ENCODE data around the gene AOPEP. TPM values are rescaled to one million over a fixed set of nuclear protein-coding genes. Genes with fewer than 3 reads are reported as not detected.

AOPEP gene
- total RNA-seq, 6 experiments from 2014 or later, result 36.6 to 110 (median 63.3) TPM

- Histone ChIP-seq H3K9me3 (no peaks in the 10 kb centered on the region), H3K4me1 (peaks cover 0 to 72% (median 17%) of the 10 kb centered on the region in 4 donors), H3K36me3 (no peaks in the 10 kb centered on the region), H3K4me3 (peak overlapping the region; percentile 46 to 66 (median 61)), H3K27me3 (no peaks in the 10 kb centered on the region), H3K27ac (peak overlapping the region; percentile 92 to 97 (median 96))
- intact Hi-C loops (cut with DNase I), result no loop called here
- WGBS (ENCODE audit: insufficient coverage, low coverage, low lambda C conversion rate, missing lambda C conversion rate), result 17% methylated on average over 3 of the region's 3 CpGs
- DNase-seq (no peak), ATAC-seq (no peak)
- TF ChIP-seq POLR2A (IDR thresholded peaks at IDR 0.05) (no peak), CTCF (IDR thresholded peaks at IDR 0.05) (no peak)
Observed at GRCh38 chr9:94995048-94995693, 268.7 kb downstream of the AOPEP start.

GRCh38 chr9:94996641-94997040, 270.1 kb downstream of the AOPEP start:
- Histone ChIP-seq H3K36me3 (no peaks in the 10 kb centered on the region), H3K4me3 (no peak overlapping the region), H3K4me1 (peaks cover 0 to 72% (median 12%) of the 10 kb centered on the region in 4 donors), H3K27ac (peak overlapping the region in 2 of 3 donors; percentile 52 to 97), H3K27me3 (no peaks in the 10 kb centered on the region), H3K9me3 (no peaks in the 10 kb centered on the region)
- TF ChIP-seq POLR2A (IDR thresholded peaks at IDR 0.05) (no peak), CTCF (IDR thresholded peaks at IDR 0.05) (no peak)
- WGBS (ENCODE audit: insufficient coverage, low coverage, low lambda C conversion rate, missing lambda C conversion rate), result 53% methylated on average over 1 of the region's 1 CpG
- ATAC-seq (no peak), DNase-seq (no peak)
- intact Hi-C loops (cut with DNase I), result no loop called here

GRCh38 chr9:94997727-94998126, 271.2 kb downstream of the AOPEP start:
- Histone ChIP-seq H3K4me1 (peaks cover 0 to 81% (median 12%) of the 10 kb centered on the region in 4 donors), H3K27me3 (no peaks in the 10 kb centered on the region), H3K9me3 (no peaks in the 10 kb centered on the region), H3K27ac (peak overlapping the region in 1 of 3 donors; percentile 97), H3K4me3 (no peak overlapping the region), H3K36me3 (no peaks in the 10 kb centered on the region)
- 86% methylated on average over 4 of the region's 5 CpGs for WGBS (ENCODE audit: insufficient coverage, low coverage, low lambda C conversion rate, missing lambda C conversion rate)
- DNase-seq, result no peak
- no peak for TF ChIP-seq CTCF (IDR thresholded peaks at IDR 0.05)
- TF ChIP-seq POLR2A (IDR thresholded peaks at IDR 0.05), result no peak
- no peak for ATAC-seq
- intact Hi-C loops (cut with DNase I), result no loop called here

GRCh38 chr9:94999832-95000231, 273.3 kb downstream of the AOPEP start:
- Histone ChIP-seq H3K4me3 (no peak overlapping the region), H3K27me3 (no peaks in the 10 kb centered on the region), H3K27ac (peak overlapping the region; percentile 91 to 100 (median 95)), H3K36me3 (no peaks in the 10 kb centered on the region), H3K4me1 (peaks cover 0 to 81% (median 12%) of the 10 kb centered on the region in 4 donors), H3K9me3 (no peaks in the 10 kb centered on the region)
- no peak for TF ChIP-seq CTCF (IDR thresholded peaks at IDR 0.05)
- no peak for TF ChIP-seq POLR2A (IDR thresholded peaks at IDR 0.05)
- intact Hi-C loops (cut with DNase I), result no loop called here
- DNase-seq (no peak), ATAC-seq (no peak)
- WGBS (ENCODE audit: insufficient coverage, low coverage, low lambda C conversion rate, missing lambda C conversion rate), result 13% methylated on average over 3 of the region's 3 CpGs
